ENCODE data around the gene CENPB. TPM values are rescaled to one million over a fixed set of nuclear protein-coding genes. Genes with fewer than 3 reads are reported as not detected.

Gene CENPB
- total RNA-seq, 4 donors from 2014 or later: 57.0 to 81.4 (median 66.4) TPM

GRCh38 chr20:3768342-3769130, 18.0 kb downstream of the CENPB start:
- H3K36me3 ChIP-seq: no peaks in the 10 kb centered on the region
- H3K4me1 ChIP-seq: peaks cover 39% of the 10 kb centered on the region
- TF ChIP-seq CTCF (IDR thresholded peaks at IDR 0.05) (peak in 1 of 2 donors; percentile 54), EP300 (IDR thresholded peaks at IDR 0.05) (no peak), POLR2A (IDR thresholded peaks at IDR 0.05) (no peak), POLR2AphosphoS5 (IDR thresholded peaks at IDR 0.05) (peak in 1 of 3 donors; percentile 21)
- H3K4me3 ChIP-seq: peak overlapping the region; percentile 64
- 3% methylated on average over 8 of the region's 51 CpGs for WGBS
- no peaks in the 10 kb centered on the region for H3K27me3 ChIP-seq
- H3K9me3 ChIP-seq: no peaks in the 10 kb centered on the region
- peak overlapping the region; percentile 83 for H3K27ac ChIP-seq
- DNase-seq (ENCODE audit: low spot score in 2 of 2): peak in 1 of 2 donors; percentile 88

GRCh38 chr20:3767427-3768341, 18.9 kb downstream of the CENPB start, which contains the start of gene ADISSP:
ADISSP (minus strand) TSS chr20:3767753; CDS start chr20:3760100, 7,653 bp downstream.
- TF ChIP-seq CTCF (IDR thresholded peaks at IDR 0.05) (no peak), POLR2AphosphoS5 (IDR thresholded peaks at IDR 0.05) (peak in 2 of 3 donors; percentile 29 to 90)
- H3K4me3 ChIP-seq: peak within 1 kb of the TSS; percentile 64
- H3K9me3 ChIP-seq: no peaks in the 10 kb centered on the region
- peak within 1 kb of the TSS; percentile 83 for H3K27ac ChIP-seq
- 1% methylated on average over 13 of the region's 80 CpGs for WGBS
- peak; percentile 99 for DNase-seq (ENCODE audit: low spot score in 2 of 2)
- no peaks in the 10 kb centered on the region for H3K36me3 ChIP-seq
- H3K4me1 ChIP-seq: peaks cover 39% of the 10 kb centered on the region
- H3K27me3 ChIP-seq: no peaks in the 10 kb centered on the region

GRCh38 chr20:3767110-3767426, 19.5 kb downstream of the CENPB start:
- Histone ChIP-seq H3K27me3 (no peaks in the 10 kb centered on the region), H3K9me3 (no peaks in the 10 kb centered on the region), H3K27ac (no peak overlapping the region), H3K4me3 (peak overlapping the region; percentile 64), H3K4me1 (peaks cover 39% of the 10 kb centered on the region), H3K36me3 (no peaks in the 10 kb centered on the region)
- TF ChIP-seq POLR2A (IDR thresholded peaks at IDR 0.05): no peak
- TF ChIP-seq POLR2AphosphoS5 (IDR thresholded peaks at IDR 0.05): no peak
- TF ChIP-seq CTCF (IDR thresholded peaks at IDR 0.05): no peak
- no peak for TF ChIP-seq EP300 (IDR thresholded peaks at IDR 0.05)
- 1% methylated on average over 14 of the region's 21 CpGs for WGBS
- DNase-seq (ENCODE audit: low spot score in 2 of 2): peak in 1 of 2 donors; percentile 75

- H3K27me3 ChIP-seq: no peaks in the 10 kb centered on the region
- TF ChIP-seq EP300 (IDR thresholded peaks at IDR 0.05): no peak
- H3K4me1 ChIP-seq: peaks cover 39% of the 10 kb centered on the region
- 24% methylated on average over 9 of the region's 9 CpGs for WGBS
- no peak overlapping the region for H3K27ac ChIP-seq
- H3K36me3 ChIP-seq: no peaks in the 10 kb centered on the region
- H3K9me3 ChIP-seq: no peaks in the 10 kb centered on the region
- DNase-seq (ENCODE audit: low spot score in 2 of 2): no peak
- peak overlapping the region; percentile 64 for H3K4me3 ChIP-seq
Measured at GRCh38 chr20:3766422-3767109, 20.0 kb downstream of the CENPB start.

- no peaks in the 10 kb centered on the region for H3K36me3 ChIP-seq
- TF ChIP-seq EP300 (IDR thresholded peaks at IDR 0.05) (no peak), POLR2AphosphoS5 (IDR thresholded peaks at IDR 0.05) (no peak), CTCF (IDR thresholded peaks at IDR 0.05) (no peak), POLR2A (IDR thresholded peaks at IDR 0.05) (no peak)
- 57% methylated on average over 3 of the region's 3 CpGs for WGBS
- H3K4me1 ChIP-seq: peaks cover 39% of the 10 kb centered on the region
- H3K4me3 ChIP-seq: no peak overlapping the region
- no peaks in the 10 kb centered on the region for H3K27me3 ChIP-seq
- no peaks in the 10 kb centered on the region for H3K9me3 ChIP-seq
- no peak for DNase-seq (ENCODE audit: low spot score in 2 of 2)
- H3K27ac ChIP-seq: no peak overlapping the region
Measured at GRCh38 chr20:3765171-3765882, 21.2 kb downstream of the CENPB start.
